Gastrocnemius medialis (tissue), 4 donors: ENCODE results near the gene FICD.

Experiments used
- CTCF ChIP-seq, 5 experiments: fragments of 450-650 bp in 3 of 5; fragments of 200-600 bp in 2 of 5; sonication (generic) in 2 of 5; IDR thresholded peaks in 4 of 5; conservative IDR thresholded peaks in 1 of 5; 1 replicate in 4 of 5; 2 replicates in 1 of 5; pipeline ENCODE4 v1.5.1; 2016 to 2019; ENCODE audit warnings: antibody characterized with exemption in 5 of 5, mild to moderate bottlenecking in 3 of 5, moderate library complexity in 3 of 5
- POLR2A ChIP-seq, 2 donors: fragments of 450-650 bp; IDR thresholded peaks; one replicate each; pipeline ENCODE4 v1.6.1; 2017; ENCODE audit warnings: antibody characterized with exemption in 2 of 2, mild to moderate bottlenecking in 2 of 2, moderate library complexity in 2 of 2

GRCh38 chr12:108515916-108516315, 839 bp downstream of the FICD start:
- TF ChIP-seq CTCF (IDR thresholded peaks at IDR 0.05 in 4 of 5, conservative IDR thresholded peaks at IDR 0.05 in 1 of 5) (no peak), POLR2A (IDR thresholded peaks at IDR 0.05) (no peak)
